IPS DF 6.9 (cell line): ENCODE measurements around the gene PDE4D.

Experiments
- DNase-seq: peaks from one replicate; pipeline ENCODE4 v3.0.0-alpha.2; 2013; ENCODE audit warnings: low read depth, low spot score
- H3K27ac ChIP-seq: one replicate; pipeline ENCODE4 v1.5.1; 2013; ENCODE audit warnings: low read length, control low read depth
- H3K27me3 ChIP-seq: 2 replicates; pipeline ENCODE4 v1.6.1; 2013; ENCODE audit warnings: mild to moderate bottlenecking, low read length; ENCODE audit not compliant: control insufficient read depth, insufficient read depth
- H3K36me3 ChIP-seq: 2 replicates; pipeline ENCODE4 v1.6.1; 2013; ENCODE audit warnings: low read length; ENCODE audit not compliant: control insufficient read depth, insufficient read depth
- H3K4me1 ChIP-seq: 2 replicates; pipeline ENCODE4 v1.6.1; 2013; ENCODE audit warnings: low read length; ENCODE audit not compliant: control insufficient read depth, insufficient read depth
- H3K4me3 ChIP-seq: 2 replicates; pipeline ENCODE4 v1.5.1; 2013; ENCODE audit warnings: mild to moderate bottlenecking, low read length
- H3K9me3 ChIP-seq: 2 replicates; pipeline ENCODE4 v1.6.1; 2013; ENCODE audit warnings: low read length, inconsistent platforms; ENCODE audit not compliant: control insufficient read depth, insufficient read depth
- WGBS: extraction: QIAGEN DNeasy Blood & Tissue Kit; methylation state at CpG from one replicate; pipeline ENCODE4 v1.1.7; 2013; ENCODE audit warnings: mixed read lengths, missing lambda C conversion rate; ENCODE audit not compliant: insufficient read length, insufficient coverage; 5-methylcytosine and 5-hydroxymethylcytosine counted together

Gene PDE4D

GRCh38 chr5:59620535-59621212 lies 272.9 kb downstream of the PDE4D start:
- no peaks in the 10 kb centered on the region for H3K27me3 ChIP-seq
- H3K36me3 ChIP-seq = no peaks in the 10 kb centered on the region
- no peak for DNase-seq

GRCh38 chr5:59618644-59619043 lies 274.9 kb downstream of the PDE4D start:
- WGBS = no CpG with 5 or more reads among the region's 3 CpGs
- Histone ChIP-seq H3K4me1 (no peaks in the 10 kb centered on the region), H3K4me3 (no peak overlapping the region), H3K27ac (no peak overlapping the region), H3K36me3 (no peaks in the 10 kb centered on the region), H3K27me3 (no peaks in the 10 kb centered on the region), H3K9me3 (no peaks in the 10 kb centered on the region)
- DNase-seq = no peak

More at GRCh38 chr5:59620535-59621212, 272.9 kb downstream of the PDE4D start:
- no peak overlapping the region for H3K4me3 ChIP-seq
- no peak overlapping the region for H3K27ac ChIP-seq
- H3K9me3 ChIP-seq = no peaks in the 10 kb centered on the region
- H3K4me1 ChIP-seq = no peaks in the 10 kb centered on the region

GRCh38 chr5:59617186-59617771 lies 276.2 kb downstream of the PDE4D start:
- no peak overlapping the region for H3K27ac ChIP-seq
- DNase-seq = no peak
- H3K36me3 ChIP-seq = no peaks in the 10 kb centered on the region
- H3K27me3 ChIP-seq = no peaks in the 10 kb centered on the region
- no peaks in the 10 kb centered on the region for H3K9me3 ChIP-seq
- no peaks in the 10 kb centered on the region for H3K4me1 ChIP-seq
- H3K4me3 ChIP-seq = no peak overlapping the region
- no CpG with 5 or more reads among the region's 9 CpGs for WGBS

GRCh38 chr5:59616413-59616812 lies 277.1 kb downstream of the PDE4D start:
- H3K27ac ChIP-seq = no peak overlapping the region
- H3K4me1 ChIP-seq = no peaks in the 10 kb centered on the region
- no peak for DNase-seq
- no peaks in the 10 kb centered on the region for H3K9me3 ChIP-seq
- H3K4me3 ChIP-seq = no peak overlapping the region
- H3K27me3 ChIP-seq = no peaks in the 10 kb centered on the region
- no peaks in the 10 kb centered on the region for H3K36me3 ChIP-seq
- no CpG with 5 or more reads among the region's 1 CpG for WGBS

- H3K9me3 ChIP-seq = no peaks in the 10 kb centered on the region
- no peak overlapping the region for H3K4me3 ChIP-seq
- no peaks in the 10 kb centered on the region for H3K4me1 ChIP-seq
- no peaks in the 10 kb centered on the region for H3K36me3 ChIP-seq
- H3K27me3 ChIP-seq = no peaks in the 10 kb centered on the region
- WGBS = no CpG with 5 or more reads among the region's 1 CpG
- DNase-seq = no peak
- H3K27ac ChIP-seq = no peak overlapping the region
These were observed 278.3 kb downstream of the PDE4D start for GRCh38 chr5:59615272-59615671.

- no CpG with 5 or more reads among the region's 4 CpGs for WGBS
- H3K27me3 ChIP-seq = no peaks in the 10 kb centered on the region
- no peak for DNase-seq
- no peaks in the 10 kb centered on the region for H3K9me3 ChIP-seq
- no peak overlapping the region for H3K4me3 ChIP-seq
- no peaks in the 10 kb centered on the region for H3K36me3 ChIP-seq
- H3K4me1 ChIP-seq = peaks cover 1% of the 10 kb centered on the region; the same call in 1 of the 2 replicates
- H3K27ac ChIP-seq = no peak overlapping the region
These were observed 283.8 kb downstream of the PDE4D start for GRCh38 chr5:59609501-59610265.

GRCh38 chr5:59608745-59609144 lies 284.8 kb downstream of the PDE4D start:
- peaks cover 1% of the 10 kb centered on the region; the same call in 1 of the 2 replicates for H3K4me1 ChIP-seq
- H3K27ac ChIP-seq = no peak overlapping the region
- no peaks in the 10 kb centered on the region for H3K27me3 ChIP-seq
- H3K9me3 ChIP-seq = no peaks in the 10 kb centered on the region
- no CpG with 5 or more reads among the region's 2 CpGs for WGBS
- no peak overlapping the region for H3K4me3 ChIP-seq
- H3K36me3 ChIP-seq = no peaks in the 10 kb centered on the region
- DNase-seq = no peak

- Histone ChIP-seq H3K36me3 (no peaks in the 10 kb centered on the region), H3K4me1 (peaks cover 1% of the 10 kb centered on the region; the same call in 1 of the 2 replicates), H3K9me3 (no peaks in the 10 kb centered on the region), H3K27ac (no peak overlapping the region), H3K4me3 (no peak overlapping the region), H3K27me3 (no peaks in the 10 kb centered on the region)
- DNase-seq = no peak
- no CpG with 5 or more reads among the region's 4 CpGs for WGBS
These were observed 286.3 kb downstream of the PDE4D start for GRCh38 chr5:59607138-59607765.

GRCh38 chr5:59605915-59606314 lies 287.6 kb downstream of the PDE4D start:
- H3K4me3 ChIP-seq = no peak overlapping the region
- WGBS = no CpG with 5 or more reads among the region's 1 CpG
- H3K9me3 ChIP-seq = no peaks in the 10 kb centered on the region
- no peak overlapping the region for H3K27ac ChIP-seq
- H3K36me3 ChIP-seq = no peaks in the 10 kb centered on the region
- no peak for DNase-seq
- H3K4me1 ChIP-seq = peaks cover 1% of the 10 kb centered on the region; the same call in 1 of the 2 replicates
- no peaks in the 10 kb centered on the region for H3K27me3 ChIP-seq

- H3K4me3 ChIP-seq = no peak overlapping the region
- no peaks in the 10 kb centered on the region for H3K9me3 ChIP-seq
- no peak for DNase-seq
- WGBS = 100% methylated on average over 1 of the region's 4 CpGs
- H3K4me1 ChIP-seq = peaks cover 1% of the 10 kb centered on the region; the same call in 1 of the 2 replicates
- no peaks in the 10 kb centered on the region for H3K36me3 ChIP-seq
- no peaks in the 10 kb centered on the region for H3K27me3 ChIP-seq
- H3K27ac ChIP-seq = no peak overlapping the region
These were observed 289.4 kb downstream of the PDE4D start for GRCh38 chr5:59604111-59604510.
